Measurements from ENCODE around the gene MPPED1.

The MPPED1 gene

DNA sequence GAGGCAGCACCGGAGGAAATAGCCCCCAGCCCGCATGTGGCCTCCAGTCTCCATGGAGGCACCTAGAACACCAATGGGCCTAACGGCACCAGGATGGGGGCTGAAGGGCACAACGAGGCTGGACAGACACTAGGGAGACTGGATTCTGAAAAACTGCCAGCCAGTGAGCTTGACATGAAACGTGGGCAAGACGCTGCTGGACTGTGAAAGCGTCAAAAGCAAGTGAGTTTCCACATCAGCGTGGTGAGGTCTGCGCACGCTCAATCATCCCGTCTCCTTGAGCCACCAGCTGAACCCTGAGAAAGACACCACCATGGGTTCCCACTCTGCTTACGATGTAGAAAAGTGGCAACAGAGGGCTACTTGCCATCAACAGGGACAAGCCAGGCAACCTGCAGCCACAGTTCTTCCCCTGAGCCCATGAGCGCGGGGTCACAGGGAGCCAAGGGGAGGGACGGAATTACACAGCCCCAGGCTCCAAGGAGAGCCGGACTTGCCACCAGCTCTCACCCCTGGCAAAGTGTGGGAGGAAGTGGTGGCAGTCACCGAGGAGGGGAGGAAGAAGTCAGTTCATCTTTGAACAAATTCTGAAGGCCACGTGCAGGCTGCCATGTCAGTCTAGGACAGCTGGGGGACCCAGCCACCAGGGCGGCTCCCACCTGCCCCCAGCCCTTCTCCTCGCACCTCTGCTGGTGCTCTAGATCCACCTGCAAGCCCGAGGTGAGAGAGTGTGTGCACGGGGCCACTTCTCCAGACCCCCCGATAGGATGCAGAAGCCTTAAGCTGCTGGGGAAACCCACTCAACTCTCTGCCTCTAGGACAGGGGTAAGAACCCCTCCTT lies 131.1 kb downstream of the MPPED1 start:
- DNase-seq (ENCODE audit: low read depth), result no peak

DNA sequence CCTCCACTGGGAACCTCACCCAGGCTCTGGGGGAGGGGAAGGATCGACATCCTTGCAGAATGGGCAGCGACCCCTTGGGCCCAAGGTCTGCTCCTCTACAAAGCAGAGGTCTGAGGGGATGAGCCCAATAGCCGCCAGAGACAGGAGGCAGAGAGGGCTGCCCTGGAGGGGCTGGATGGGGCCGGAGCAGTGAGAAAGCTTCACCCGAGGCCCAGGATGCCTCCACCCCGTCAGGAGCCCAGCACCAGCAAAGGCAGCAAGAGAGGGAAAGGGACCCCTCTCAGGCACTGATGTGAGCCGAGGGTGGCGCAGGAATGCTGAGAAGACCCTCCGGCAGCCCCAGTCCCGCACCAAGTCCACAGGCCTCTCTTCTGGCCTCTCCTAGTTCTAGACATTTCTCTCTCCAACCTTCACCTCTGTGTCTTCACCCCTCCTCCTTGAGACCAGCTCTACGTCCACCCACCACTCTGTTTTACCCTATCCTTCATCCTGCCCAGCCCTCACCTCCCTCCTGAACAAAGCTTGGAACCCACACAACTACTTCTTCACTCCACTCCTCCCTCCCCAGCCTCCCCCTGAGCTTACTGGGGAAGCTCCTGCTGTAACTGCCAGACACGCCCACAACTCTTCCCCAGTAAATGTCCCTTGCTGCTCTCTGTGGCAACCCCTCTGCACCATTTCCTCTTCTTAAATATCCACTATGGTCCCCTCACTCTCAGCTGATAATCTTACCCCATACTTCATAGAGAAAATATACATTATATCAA lies 131.9 kb downstream of the MPPED1 start:
- no peak for DNase-seq (ENCODE audit: low read depth)

DNA sequence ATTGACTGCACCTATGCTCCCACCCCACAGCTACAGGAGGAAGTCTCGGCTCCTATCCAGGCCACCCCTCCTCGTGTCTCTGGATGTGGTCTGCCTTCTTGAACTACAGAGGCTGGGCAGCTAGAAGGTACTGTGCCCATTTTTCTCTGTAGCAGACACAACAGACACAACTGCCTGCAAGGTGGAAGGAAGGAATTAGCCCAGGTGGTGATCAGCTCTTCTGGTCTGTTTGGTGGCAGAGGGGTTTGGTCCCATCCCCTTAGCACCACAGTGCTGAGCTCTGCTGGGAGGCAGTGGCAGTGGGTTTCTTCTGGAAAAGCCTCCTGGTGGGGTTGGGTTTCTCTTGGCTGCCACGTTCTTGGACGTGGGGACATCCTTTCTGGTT lies 132.5 kb downstream of the MPPED1 start:
- no peak for DNase-seq (ENCODE audit: low read depth)

DNA sequence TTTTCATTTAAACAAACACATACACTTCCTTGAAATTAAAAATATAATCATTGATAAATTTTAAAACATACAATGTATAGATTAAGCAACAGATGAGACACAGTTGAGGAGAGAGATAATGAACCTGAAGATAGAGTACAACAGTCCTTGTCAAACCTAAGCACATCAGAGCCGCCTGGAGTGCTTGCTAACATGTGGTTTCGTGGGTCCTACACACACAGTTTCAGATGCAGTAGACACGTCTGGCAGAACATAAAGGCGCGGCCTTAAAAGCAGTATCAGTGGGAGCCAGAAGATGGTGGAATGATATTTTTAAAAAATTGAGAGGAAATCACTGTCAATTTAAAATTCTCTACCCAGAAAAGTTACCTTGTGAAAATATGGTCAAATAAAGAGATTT lies 134.4 kb downstream of the MPPED1 start:
- DNase-seq (ENCODE audit: low read depth), result no peak

DNA sequence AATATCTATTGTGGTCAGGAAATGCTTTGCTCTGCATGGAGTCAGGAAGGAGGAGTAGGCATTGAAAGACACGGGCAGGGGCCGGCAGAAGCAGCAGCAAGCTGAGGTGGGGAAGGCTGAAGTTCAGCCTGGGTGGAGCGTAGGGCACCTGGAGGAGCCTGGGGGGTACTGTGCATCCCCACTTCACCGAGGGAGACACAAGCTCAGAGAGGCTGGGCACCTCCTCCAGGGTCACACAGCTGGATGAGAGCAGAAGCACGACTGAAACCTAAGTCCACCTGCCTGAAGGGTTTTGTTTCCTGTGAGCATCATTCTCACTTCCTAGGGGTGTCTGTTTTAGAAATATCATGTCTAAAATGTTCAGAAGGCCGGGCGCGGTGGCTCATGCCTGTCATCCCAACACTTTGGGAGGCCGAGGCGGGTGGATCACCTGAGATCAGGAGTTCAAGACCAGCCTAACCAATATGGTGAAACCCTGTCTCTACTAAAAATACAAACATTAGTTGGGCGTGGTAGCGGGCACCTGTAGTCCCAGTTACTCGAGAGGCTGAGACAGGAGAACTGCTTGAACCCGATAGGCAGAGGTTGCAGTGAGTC lies 138.3 kb downstream of the MPPED1 start:
- DNase-seq (ENCODE audit: low read depth), result no peak

DNA sequence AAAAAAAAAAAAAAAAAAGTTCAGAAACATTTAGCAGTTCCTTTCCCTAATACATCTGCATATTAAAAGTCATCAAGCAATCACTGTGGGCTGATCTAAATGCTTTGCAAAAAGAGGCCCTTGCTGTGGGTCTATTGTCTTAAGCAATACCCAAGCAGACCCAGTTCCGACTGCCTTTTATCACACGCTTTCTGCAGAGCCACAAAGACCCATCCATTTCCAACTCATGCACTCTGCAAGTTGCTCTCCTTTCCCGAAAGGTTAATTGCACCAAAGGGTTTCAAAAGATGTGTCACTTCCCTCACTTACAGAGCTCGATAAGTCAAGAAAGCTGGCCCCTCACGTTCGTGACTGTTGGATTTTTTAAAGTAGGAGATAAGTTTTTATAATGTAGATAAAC lies 138.9 kb downstream of the MPPED1 start:
- DNase-seq (ENCODE audit: low read depth), result no peak

DNA sequence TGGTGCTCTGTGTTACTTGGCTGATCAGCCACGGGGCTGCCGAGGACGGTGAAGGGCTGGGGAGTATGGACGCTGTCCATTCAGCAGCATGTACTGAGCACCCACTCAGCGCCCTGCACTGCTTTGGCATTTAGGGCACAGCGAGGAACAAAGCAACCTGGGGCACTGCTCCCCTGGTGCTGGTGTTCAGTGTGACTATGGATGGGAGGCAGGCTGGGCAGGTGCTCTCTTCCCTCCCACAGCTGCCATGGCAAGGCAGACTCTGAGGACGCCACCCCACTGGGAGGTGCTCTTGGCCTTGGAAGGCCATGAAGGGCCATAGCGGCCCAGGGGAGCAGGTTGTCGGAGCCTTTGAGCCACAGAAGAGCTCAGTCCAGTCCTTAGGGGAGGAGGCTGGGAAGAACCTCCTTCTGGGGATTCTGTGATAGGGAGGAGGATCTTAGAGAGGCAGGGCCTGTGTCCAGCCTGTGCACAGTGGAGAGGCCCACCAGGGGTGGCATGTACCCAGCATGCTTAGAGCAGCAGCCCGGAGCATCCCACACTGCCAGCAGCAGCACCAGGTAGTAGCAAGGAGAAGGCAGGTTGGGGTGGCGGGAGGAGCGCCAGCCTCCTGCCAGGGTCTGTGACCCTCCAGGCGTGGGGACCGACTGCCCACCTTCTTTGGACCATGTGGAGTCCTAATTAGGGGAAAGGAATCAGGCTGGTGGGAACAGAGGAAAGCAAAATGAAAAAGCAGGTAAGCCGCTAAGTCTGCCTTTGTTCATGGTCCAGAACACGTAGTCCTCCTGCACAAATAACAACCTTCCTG lies 141.8 kb downstream of the MPPED1 start:
- no peak for DNase-seq (ENCODE audit: low read depth)

DNA sequence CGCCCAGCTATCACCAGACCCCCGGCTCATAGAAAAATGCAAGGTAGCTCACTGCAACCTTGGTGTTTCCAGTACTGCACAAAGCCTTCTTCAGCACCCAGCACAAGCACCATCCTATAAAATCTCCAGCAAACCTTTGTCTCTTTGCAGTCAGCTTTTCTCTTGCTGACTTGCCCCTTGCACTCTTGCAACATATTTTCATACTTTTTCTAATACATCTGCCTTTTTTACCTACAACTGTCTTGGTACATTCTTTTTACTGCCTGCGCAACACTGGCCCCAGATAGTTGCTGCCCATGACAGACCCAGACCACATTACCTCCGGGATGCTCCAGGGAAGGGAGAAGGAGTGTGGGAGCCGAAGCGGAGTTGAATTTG lies 142.4 kb downstream of the MPPED1 start:
- no peak for DNase-seq (ENCODE audit: low read depth)

DNA sequence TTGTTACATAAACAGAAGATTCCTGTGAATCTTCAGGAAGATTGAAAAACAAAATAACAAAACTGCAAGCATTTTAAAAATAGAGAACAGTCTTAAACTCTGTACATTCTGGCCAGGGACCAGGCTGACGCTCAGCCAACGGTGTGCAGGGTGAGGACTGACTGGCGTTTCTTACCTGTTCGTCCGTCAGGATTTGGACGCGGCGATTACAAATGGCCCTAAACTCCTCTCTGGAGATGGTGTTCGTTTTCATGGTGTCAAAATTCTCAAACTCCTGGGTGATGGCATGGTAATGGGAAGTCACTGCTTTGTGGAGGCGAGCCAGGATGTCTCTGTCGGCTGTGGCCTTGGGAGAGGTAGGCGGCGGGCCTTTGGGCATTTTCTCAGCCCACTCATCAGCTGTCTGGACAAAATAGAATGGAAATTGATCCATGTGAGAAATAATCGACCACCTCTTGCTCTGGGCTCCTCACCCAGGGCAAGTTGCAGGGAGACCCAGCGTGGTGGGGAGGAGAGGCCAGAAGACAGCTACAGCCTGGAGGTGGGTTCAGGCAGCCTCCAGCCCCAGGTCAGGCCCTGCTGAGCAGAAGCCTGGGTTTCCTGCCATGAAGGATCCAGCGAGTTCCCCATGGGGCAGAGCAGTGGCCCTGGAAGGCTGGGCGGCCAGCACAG lies 143.0 kb downstream of the MPPED1 start:
- no peak for DNase-seq (ENCODE audit: low read depth)

DNA sequence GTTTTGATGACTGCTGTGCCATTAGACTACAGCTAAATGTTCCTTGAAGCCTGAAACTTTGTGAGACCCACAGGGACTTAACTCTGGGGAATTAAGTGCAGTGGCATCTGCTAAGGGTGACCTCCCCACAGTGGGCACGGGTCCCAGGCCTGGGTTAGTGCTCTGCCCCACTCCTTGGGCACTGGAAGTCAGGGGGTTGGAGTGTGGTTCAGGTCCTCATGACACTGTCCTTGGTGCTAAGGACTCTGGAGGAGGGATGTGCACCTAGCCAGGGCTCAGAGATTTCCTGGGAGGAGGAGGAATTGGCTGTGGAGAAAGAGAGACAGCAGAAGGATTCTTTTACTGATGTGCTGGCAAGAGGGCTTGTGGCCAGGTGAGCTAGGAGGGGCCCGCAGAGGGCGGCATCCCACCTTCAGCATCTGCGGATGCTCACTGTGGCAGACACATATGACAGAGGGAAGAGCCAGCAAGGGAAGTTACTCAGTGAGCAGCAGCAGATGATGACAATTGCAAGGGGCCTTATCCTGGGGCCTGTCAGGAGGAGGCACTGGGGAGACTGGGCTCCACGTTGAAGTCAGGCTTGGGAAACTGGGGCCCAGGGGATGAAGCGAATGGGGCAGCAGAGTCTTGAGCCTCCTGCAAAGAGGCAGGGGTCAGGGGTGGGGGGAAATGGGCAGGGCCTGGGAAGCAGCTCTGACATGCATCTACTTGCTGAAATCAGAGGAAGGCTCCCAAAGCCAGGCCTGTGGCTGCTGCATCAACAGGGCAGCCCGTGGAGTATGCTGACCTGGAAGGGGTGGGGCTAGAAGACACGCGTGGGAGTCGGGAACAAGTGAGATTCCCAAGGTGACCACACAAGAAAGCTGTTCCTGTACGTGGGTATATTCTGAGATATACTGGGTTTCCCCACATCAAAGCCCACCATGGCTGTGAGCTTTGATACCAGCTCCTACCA lies 144.0 kb downstream of the MPPED1 start:
- DNase-seq (ENCODE audit: low read depth), result no peak

Measured in stimulated activated CD8-positive, alpha-beta memory T cell treated with anti-CD3 and anti-CD28 coated beads, Interleukin-15, amount 100 ng/mL, for 1 hour (primary cell).